Measurements from ENCODE around the gene CAMK1D.

- TF ChIP-seq ZBTB44 (tag by site-specific recombination; IDR thresholded peaks at IDR 0.05) (no peak), YY1 (tag by site-specific recombination; IDR thresholded peaks at IDR 0.05) (no peak), SP2 (tag by site-specific recombination; IDR thresholded peaks at IDR 0.05) (no peak), ZNF513 (tag by site-specific recombination; IDR thresholded peaks at IDR 0.05) (no peak)
Observed at GRCh38 chr10:12841426-12841825, 492.1 kb downstream of the CAMK1D start.

Measured in HEK293 (cell line).